Stomach smooth muscle (tissue), 2 donors: ENCODE results near the gene PXYLP1.

ENCODE experiments used
- H3K27ac ChIP-seq: one replicate; pipeline ENCODE4 v1.7.0; 2013; ENCODE audit warnings: mild to moderate bottlenecking, low read length, inconsistent platforms
- H3K27me3 ChIP-seq, 2 donors: one replicate each; pipeline ENCODE4 v1.7.0; 2013; ENCODE audit warnings: low read length in 2 of 2; ENCODE audit not compliant: insufficient read depth in 2 of 2, control insufficient read depth in 1 of 2
- H3K36me3 ChIP-seq, 2 donors: one replicate each; pipeline ENCODE4 v1.7.0; 2013; ENCODE audit warnings: low read length in 2 of 2; ENCODE audit not compliant: control insufficient read depth in 2 of 2, insufficient read depth in 2 of 2
- H3K4me1 ChIP-seq: one replicate; pipeline ENCODE4 v1.7.0; 2013; ENCODE audit warnings: low read length; ENCODE audit not compliant: control insufficient read depth, insufficient read depth
- H3K4me3 ChIP-seq, 2 donors: one replicate each; pipeline ENCODE4 v1.7.0; 2013; ENCODE audit warnings: low read length in 2 of 2
- H3K9ac ChIP-seq, 2 donors: one replicate each; pipeline ENCODE4 v1.7.0; 2013; ENCODE audit warnings: low read length in 2 of 2, mild to moderate bottlenecking in 1 of 2
- H3K9me3 ChIP-seq, 2 donors: one replicate each; pipeline ENCODE4 v1.7.0; 2013; ENCODE audit warnings: low read length in 2 of 2; ENCODE audit not compliant: control insufficient read depth in 2 of 2
- donor health status: healthy.
- donor health status: Pancreatic carcinoma.

The PXYLP1 gene

GRCh38 chr3:141330235-141330634 is 98.6 kb downstream of the PXYLP1 start:
- H3K27ac ChIP-seq: no peak overlapping the region

GRCh38 chr3:141330718-141331376 is 99.2 kb downstream of the PXYLP1 start:
- no peaks in the 10 kb centered on the region for H3K27me3 ChIP-seq
- no peaks in the 10 kb centered on the region for H3K36me3 ChIP-seq
- no peak overlapping the region for H3K4me3 ChIP-seq
- H3K9me3 ChIP-seq: no peaks in the 10 kb centered on the region
- H3K9ac ChIP-seq: no peak overlapping the region
- no peak overlapping the region for H3K27ac ChIP-seq
- H3K4me1 ChIP-seq: peaks cover 7% of the 10 kb centered on the region

More at GRCh38 chr3:141330235-141330634, 98.6 kb downstream of the PXYLP1 start:
- no peaks in the 10 kb centered on the region for H3K27me3 ChIP-seq
- H3K9ac ChIP-seq: no peak overlapping the region
- peaks cover 7% of the 10 kb centered on the region for H3K4me1 ChIP-seq
- no peaks in the 10 kb centered on the region for H3K9me3 ChIP-seq
- no peak overlapping the region for H3K4me3 ChIP-seq
- no peaks in the 10 kb centered on the region for H3K36me3 ChIP-seq

- H3K27me3 ChIP-seq: no peaks in the 10 kb centered on the region
- no peaks in the 10 kb centered on the region for H3K36me3 ChIP-seq
- no peak overlapping the region for H3K4me3 ChIP-seq
- no peaks in the 10 kb centered on the region for H3K9me3 ChIP-seq
- H3K27ac ChIP-seq: no peak overlapping the region
- H3K4me1 ChIP-seq: peaks cover 7% of the 10 kb centered on the region
- H3K9ac ChIP-seq: no peak overlapping the region
These were observed 100.0 kb downstream of the PXYLP1 start for GRCh38 chr3:141331377-141332318.

DNA sequence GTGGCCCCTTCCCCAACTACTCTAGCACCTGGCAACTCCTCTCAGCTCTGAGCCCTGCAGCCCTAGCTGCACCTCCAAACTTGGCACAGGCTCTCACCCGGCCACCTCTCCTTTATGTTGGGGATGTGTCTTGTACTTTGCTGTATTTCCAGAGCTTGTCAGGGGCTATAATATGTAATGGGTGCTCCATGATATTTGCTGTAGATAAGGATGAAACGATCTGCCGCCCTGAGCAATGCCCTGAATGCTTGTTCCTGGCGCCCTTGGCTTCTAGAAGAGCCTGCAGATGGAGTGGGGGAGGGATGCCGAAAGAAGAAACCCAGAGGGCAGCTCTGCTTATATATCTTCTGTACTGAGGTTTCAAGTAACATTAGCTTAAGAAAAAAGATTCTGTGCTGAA is 100.8 kb downstream of the PXYLP1 start:
- Histone ChIP-seq H3K4me1 (peaks cover 7% of the 10 kb centered on the region), H3K9me3 (no peaks in the 10 kb centered on the region), H3K4me3 (no peak overlapping the region), H3K36me3 (no peaks in the 10 kb centered on the region), H3K27ac (no peak overlapping the region), H3K9ac (no peak overlapping the region), H3K27me3 (no peaks in the 10 kb centered on the region)

- H3K27ac ChIP-seq: no peak overlapping the region
- H3K4me1 ChIP-seq: peaks cover 7% of the 10 kb centered on the region
- H3K36me3 ChIP-seq: no peaks in the 10 kb centered on the region
- no peaks in the 10 kb centered on the region for H3K27me3 ChIP-seq
- H3K9me3 ChIP-seq: no peaks in the 10 kb centered on the region
- no peak overlapping the region for H3K9ac ChIP-seq
- H3K4me3 ChIP-seq: no peak overlapping the region
These were observed 102.4 kb downstream of the PXYLP1 start for GRCh38 chr3:141333836-141334626.

DNA sequence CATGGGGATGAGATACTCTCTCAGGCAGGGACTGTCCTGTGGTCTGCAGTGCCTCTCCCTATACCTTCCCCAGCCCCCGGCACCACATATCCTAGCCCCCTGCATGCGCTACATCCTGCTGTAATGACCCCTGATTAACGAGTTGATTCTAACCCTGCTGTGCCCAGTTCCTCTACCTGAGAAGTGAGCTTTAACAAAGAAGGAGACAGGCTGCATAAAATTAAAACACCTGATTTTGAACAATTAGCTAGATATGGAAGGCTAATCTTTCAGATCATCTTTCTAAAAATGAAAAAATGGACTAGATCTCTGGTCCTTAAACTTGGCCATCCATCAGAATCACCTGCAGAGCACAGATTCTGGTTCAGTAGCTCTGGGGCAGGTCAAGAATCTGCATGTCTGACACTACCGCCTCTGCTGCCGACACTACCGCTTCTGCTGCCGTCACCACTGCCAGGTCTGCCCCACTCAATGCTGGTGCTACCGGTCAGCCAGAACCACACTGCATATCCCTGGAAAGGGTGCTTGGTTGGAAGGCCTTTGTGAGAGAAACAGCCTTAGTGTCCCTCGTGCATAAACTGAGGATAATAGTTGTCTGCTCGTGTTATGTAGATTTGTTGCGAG is 103.1 kb downstream of the PXYLP1 start:
- H3K9me3 ChIP-seq: no peaks in the 10 kb centered on the region
- no peaks in the 10 kb centered on the region for H3K27me3 ChIP-seq
- no peak overlapping the region for H3K27ac ChIP-seq
- H3K4me3 ChIP-seq: no peak overlapping the region
- no peak overlapping the region for H3K9ac ChIP-seq
- H3K4me1 ChIP-seq: peaks cover 7% of the 10 kb centered on the region
- no peaks in the 10 kb centered on the region for H3K36me3 ChIP-seq

GRCh38 chr3:141335531-141336061 is 104.0 kb downstream of the PXYLP1 start:
- H3K36me3 ChIP-seq: no peaks in the 10 kb centered on the region
- H3K4me1 ChIP-seq: peaks cover 7% of the 10 kb centered on the region
- H3K27ac ChIP-seq: no peak overlapping the region
- H3K9ac ChIP-seq: no peak overlapping the region
- no peaks in the 10 kb centered on the region for H3K9me3 ChIP-seq
- H3K4me3 ChIP-seq: no peak overlapping the region
- H3K27me3 ChIP-seq: no peaks in the 10 kb centered on the region

GRCh38 chr3:141336672-141337522 is 105.3 kb downstream of the PXYLP1 start:
- no peak overlapping the region for H3K9ac ChIP-seq
- H3K36me3 ChIP-seq: no peaks in the 10 kb centered on the region
- H3K27me3 ChIP-seq: no peaks in the 10 kb centered on the region
- no peaks in the 10 kb centered on the region for H3K9me3 ChIP-seq
- no peak overlapping the region for H3K27ac ChIP-seq
- H3K4me3 ChIP-seq: no peak overlapping the region
- peaks cover 7% of the 10 kb centered on the region for H3K4me1 ChIP-seq

DNA sequence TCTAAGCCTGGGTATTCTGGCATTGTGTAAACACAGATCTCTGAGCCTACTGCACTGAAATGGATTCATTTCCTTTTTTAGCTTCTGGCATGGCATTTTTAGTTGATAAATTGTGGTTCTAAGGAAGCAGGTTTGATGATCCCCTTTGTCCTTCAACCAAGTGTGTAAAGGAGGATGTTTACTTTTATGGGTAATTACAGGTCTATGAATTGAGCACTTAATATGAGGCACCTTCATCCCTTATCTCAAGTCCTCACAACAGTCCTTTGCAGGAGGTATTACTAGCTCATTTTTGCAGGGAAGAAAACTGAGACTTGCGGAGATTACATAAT is 105.9 kb downstream of the PXYLP1 start:
- Histone ChIP-seq H3K9ac (no peak overlapping the region), H3K4me3 (no peak overlapping the region), H3K9me3 (no peaks in the 10 kb centered on the region), H3K27me3 (no peaks in the 10 kb centered on the region), H3K4me1 (peaks cover 7% of the 10 kb centered on the region), H3K27ac (no peak overlapping the region), H3K36me3 (no peaks in the 10 kb centered on the region)
